H1 (cell line): ENCODE results near the gene MRPS34. TPM values are rescaled to one million over a fixed set of nuclear protein-coding genes. Genes with fewer than 3 reads are reported as not detected.

ENCODE experiments used
- CBX5 ChIP-seq: fragments of 300-800, 300-1000 bp; sonication (generic); IDR thresholded peaks from 2 replicates; pipeline ENCODE4 v1.7.1; 2016; ENCODE audit warnings: antibody characterized with exemption, low read length, low read depth
- MAFK ChIP-seq: IDR thresholded peaks from 2 replicates; pipeline ENCODE4 v1.6.1; 2012; ENCODE audit warnings: low read depth, mild to moderate bottlenecking, improper control_type of control experiment, low read length
- PHF8 ChIP-seq: fragments of 200-600 bp; sonication (generic); conservative IDR thresholded peaks from 2 replicates; pipeline ENCODE4 v1.7.1; 2012; ENCODE audit warnings: low read depth, mild to moderate bottlenecking, inconsistent platforms, low read length, moderate library complexity
- SIRT6 ChIP-seq: IDR thresholded peaks from one replicate; pipeline ENCODE4 v1.7.1; 2012; ENCODE audit warnings: low read length, inconsistent platforms
- SRF ChIP-seq: IDR thresholded peaks from 2 replicates; pipeline ENCODE4 v1.6.1; 2011; ENCODE audit warnings: mild to moderate bottlenecking, low read depth, low read length, moderate library complexity
- polyA plus RNA-seq, 7 experiments: library from polyadenylated mRNA; depleted of rRNA in 3 of 7; stranded (reverse) in 5 of 7; unstranded in 2 of 7; fragments of >200 nt in 5 of 7; fragments of 200-250 nt in 2 of 7; gene quantifications; 1 replicate in 5 of 7; 2 replicates in 1 of 7; 4 replicates in 1 of 7; pipeline versions ENCODE4 v1.2.1 to v1.2.3, GENCODE V29; 2011 to 2013; ENCODE audit warnings: missing spikeins in 2 of 7, mixed read lengths in 2 of 7
- total RNA-seq: library from RNA; stranded (reverse); fragmentation: NEBNext Ultra II Directional; extraction: Animal tissue kit (Norgen Biotek cat#: 25700); gene quantifications from 2 replicates; pipeline ENCODE4 v1.2.1, GENCODE V29; 2021

Gene MRPS34
- total and polyA plus RNA-seq, 2 of the 8 experiments (the other 6 are each of a cell fraction or from before 2014, with no cell fraction given): 168 to 252 TPM

- TF ChIP-seq MAFK: no peak
- TF ChIP-seq SIRT6: no peak
- TF ChIP-seq PHF8: no peak
- TF ChIP-seq SRF: no peak
- TF ChIP-seq CBX5: no peak
- TF ChIP-seq, all 59 proteins: peak for 0
Observed at GRCh38 chr16:1817716-1818115, 44.8 kb upstream of the MRPS34 start (continued).
